Hepatocyte (in vitro differentiated cells): ENCODE results near the gene KRT7.

Experiments used
- CTCF ChIP-seq: fragments of 200-600 bp; sonication (generic); IDR thresholded peaks from 2 replicates; pipeline ENCODE4 v1.5.1; 2016; ENCODE audit warnings: antibody characterized with exemption, mild to moderate bottlenecking; ENCODE audit not compliant: poor library complexity
- EZH2 ChIP-seq: fragments of 200-600 bp; sonication (generic); IDR thresholded peaks from 2 replicates; pipeline ENCODE4 v1.6.1; 2016; ENCODE audit warnings: antibody characterized with exemption, mild to moderate bottlenecking, borderline replicate concordance
- EZH2phosphoT487 ChIP-seq: fragments of 200-600 bp; sonication (generic); IDR thresholded peaks from one replicate; pipeline ENCODE4 v1.6.1; 2018; ENCODE audit warnings: antibody characterized with exemption, mild to moderate bottlenecking, low read depth, moderate library complexity; ENCODE audit not compliant: unreplicated experiment, severe bottlenecking

- peak; percentile 51 for TF ChIP-seq CTCF
- no peak for TF ChIP-seq EZH2phosphoT487
- no peak for TF ChIP-seq EZH2
Measured at GRCh38 chr12:52221912-52222457, 11.1 kb upstream of the KRT7 start.
